Measurements from ENCODE around the gene PRKG1.

GRCh38 chr10:51926337-51926736, 852.0 kb downstream of the PRKG1 start:
- TF ChIP-seq EZH2 (IDR thresholded peaks at IDR 0.05; ENCODE audit: insufficient read depth, poor library complexity, severe bottlenecking) (no peak), EZH2phosphoT487 (IDR thresholded peaks at IDR 0.05; ENCODE audit: insufficient read depth, low read depth) (no peak)

Data from GM23248 (cell line).